ENCODE measurements around the gene FCRL2.

- TF ChIP-seq TAF1 (IDR thresholded peaks at IDR 0.05; ENCODE audit: borderline replicate concordance, insufficient read depth, low read length) (no peak), REST (IDR thresholded peaks at IDR 0.05; ENCODE audit: insufficient read depth in 1 of 2, low read depth in 2 of 2, low read length in 2 of 2) (no peak)
Measured at GRCh38 chr1:157785248-157785647, 8.3 kb upstream of the FCRL2 start.
